ENCODE measurements around the gene ALG11.

- TF ChIP-seq CTCF (IDR thresholded peaks at IDR 0.05; ENCODE audit: low read length) (no peak), EZH2 (IDR thresholded peaks at IDR 0.05; ENCODE audit: borderline replicate concordance, low read length) (no peak)
Observed at GRCh38 chr13:52025475-52026245, 13.5 kb downstream of the ALG11 start.
